SH-SY5Y (cell line): ENCODE results near the gene OBSL1.

Experiments
- GATA2 ChIP-seq: IDR thresholded peaks from 2 replicates; pipeline ENCODE4 v1.6.1; 2011; ENCODE audit warnings: mild to moderate bottlenecking, low read depth, low read length
- GATA3 ChIP-seq: IDR thresholded peaks from 2 replicates; pipeline ENCODE4 v1.6.1; 2011; ENCODE audit warnings: low read depth, mild to moderate bottlenecking, low read length, moderate library complexity

GRCh38 chr2:219565130-219566080 lies 5.9 kb downstream of the OBSL1 start:
- TF ChIP-seq GATA2 = no peak
- no peak for TF ChIP-seq GATA3
